HCT116 (cell line): ENCODE measurements around the gene IP6K3. TPM values are rescaled to one million over a fixed set of nuclear protein-coding genes. Genes with fewer than 3 reads are reported as not detected.

Experiments
- ATAC-seq: fragments of 200-7000 bp; cut with Tn5 transposase; 2 replicates; pipeline ENCODE4 v1.9.1; 2020; ENCODE audit warnings: mild to moderate bottlenecking, moderate library complexity
- BruUV-seq: library from RNA; stranded (reverse); fragments of 400-500 nt; replicated peaks from 2 replicates; lab custom pipeline; 2021; lab: Mats Ljungman, UMichigan
- CTCF ChIA-PET: fragments of 300-600 bp; sonication (Branson Sonifier 250); formaldehyde crosslinking; loops from one replicate; lab custom pipeline; 2021; ENCODE audit warnings: antibody characterized with exemption; lab: Charles Lee
- POLR2A ChIA-PET: fragments of 300-600, 350-600 bp; sonication (Branson Sonifier 250); formaldehyde crosslinking; loops from one replicate; lab custom pipeline; 2021; ENCODE audit warnings: antibody characterized with exemption; lab: Charles Lee
- RAD21 ChIA-PET, 2 experiments: fragments of 300-600 bp; sonication (Branson Sonifier 250); formaldehyde crosslinking; loops; one replicate each; lab custom pipeline; 2023; ENCODE audit warnings: low total read pairs in 2 of 2; ENCODE audit not compliant: uncharacterized antibody in 2 of 2, unreplicated experiment in 2 of 2, low non-redundant PET in 1 of 2; lab: Charles Lee
- DNase-seq: peaks from one replicate; pipeline ENCODE4 v3.0.0-alpha.2; 2010; ENCODE audit warnings: low read depth, low spot score
- H2AFZ ChIP-seq: fragments of 200-600 bp; shearing (Covaris generic), sonication (generic); 2 replicates; pipeline ENCODE4 v1.6.1; 2017; ENCODE audit warnings: low read depth, mixed run types, mixed read lengths, antibody characterized with exemption, low read length; ENCODE audit not compliant: poor library complexity, severe bottlenecking
- H3K27ac ChIP-seq: 2 replicates; pipeline ENCODE4 v1.5.1; 2012; ENCODE audit warnings: low read depth, low read length
- H3K27me3 ChIP-seq: fragments of 200-600 bp; sonication (generic); 2 replicates; pipeline ENCODE4 v1.6.1; 2016; ENCODE audit warnings: mixed run types, low read length, mixed read lengths; ENCODE audit not compliant: insufficient read depth
- H3K36me3 ChIP-seq, 2 experiments: fragments of 200-500 bp in 1 of 2; fragments of 200-600 bp in 1 of 2; sonication (Bioruptor generic) in 1 of 2; sonication (generic) in 1 of 2; 2 replicates each; pipeline versions ENCODE4 v1.5.1 to v1.6.1; 2014 to 2016; ENCODE audit warnings: low read length in 2 of 2, inconsistent platforms in 1 of 2, mixed read lengths in 1 of 2, mixed run types in 1 of 2; ENCODE audit not compliant: insufficient read depth in 2 of 2, control insufficient read depth in 1 of 2
- H3K4me1 ChIP-seq, 2 experiments: fragments of 200-600 bp in 1 of 2; sonication (generic) in 1 of 2; 2 replicates each; pipeline versions ENCODE4 v1.5.1 to v1.6.1; 2012 to 2017; ENCODE audit warnings: low read length in 2 of 2, inconsistent platforms in 1 of 2, mild to moderate bottlenecking in 1 of 2, mixed read lengths in 1 of 2, mixed run types in 1 of 2, moderate library complexity in 1 of 2; ENCODE audit not compliant: insufficient read depth in 2 of 2, control insufficient read depth in 1 of 2
- H3K4me2 ChIP-seq: fragments of 200-600 bp; sonication (generic); 2 replicates; pipeline ENCODE4 v1.6.1; 2017; ENCODE audit warnings: mixed run types, low read length, mixed read lengths
- H3K4me3 ChIP-seq, 2 experiments: fragments of 200-600 bp in 1 of 2; sonication (generic) in 1 of 2; replicated peaks in 1 of 2; 2 replicates each; pipeline ENCODE4 v1.5.1; 2011 to 2016; ENCODE audit warnings: low read length in 2 of 2, control low read depth in 1 of 2, low read depth in 1 of 2, mild to moderate bottlenecking in 1 of 2, mixed read lengths in 1 of 2, mixed run types in 1 of 2
- H3K79me2 ChIP-seq: fragments of 200-600 bp; sonication (generic); 2 replicates; pipeline ENCODE4 v1.6.1; 2017; ENCODE audit warnings: mild to moderate bottlenecking, mixed run types, low read length, moderate library complexity, mixed read lengths; ENCODE audit not compliant: insufficient read depth
- H3K9ac ChIP-seq: fragments of 200-600 bp; sonication (generic); 2 replicates; pipeline ENCODE4 v1.6.1; 2016; ENCODE audit warnings: low read length, mixed read lengths
- H3K9me2 ChIP-seq: fragments of 200-600 bp; sonication (generic), shearing (Covaris generic); 2 replicates; pipeline ENCODE4 v1.6.1; 2017; ENCODE audit warnings: mixed run types, mild to moderate bottlenecking, moderate library complexity; ENCODE audit not compliant: insufficient read depth
- H3K9me3 ChIP-seq, 2 experiments: fragments of 200-500 bp in 1 of 2; fragments of 200-600 bp in 1 of 2; sonication (Bioruptor generic) in 1 of 2; sonication (generic) in 1 of 2; 2 replicates each; pipeline ENCODE4 v1.6.1; 2014 to 2017; ENCODE audit warnings: low read length in 2 of 2, mixed read lengths in 2 of 2, inconsistent platforms in 1 of 2, low read depth in 1 of 2, mild to moderate bottlenecking in 1 of 2, mixed run types in 1 of 2, moderate library complexity in 1 of 2; ENCODE audit not compliant: control insufficient read depth in 1 of 2, insufficient read depth in 1 of 2
- H4K20me1 ChIP-seq: fragments of 200-600 bp; sonication (generic), shearing (Covaris generic); 2 replicates; pipeline ENCODE4 v1.6.1; 2017; ENCODE audit warnings: mixed run types, mild to moderate bottlenecking, moderate library complexity; ENCODE audit not compliant: insufficient read depth
- ATF3 ChIP-seq: IDR thresholded peaks from 2 replicates; pipeline ENCODE4 v1.6.1; 2012
- CBX3 ChIP-seq: IDR thresholded peaks from 2 replicates; pipeline ENCODE4 v1.6.1; 2012; ENCODE audit warnings: low read depth
- CEBPB ChIP-seq: IDR thresholded peaks from 2 replicates; pipeline ENCODE4 v1.6.1; 2012; ENCODE audit warnings: low read depth
- EGR1 ChIP-seq: IDR thresholded peaks from 2 replicates; pipeline ENCODE4 v1.6.1; 2012; ENCODE audit warnings: low read depth
- EZH2 ChIP-seq: fragments of 200-600 bp; sonication (generic); IDR thresholded peaks from 2 replicates; pipeline ENCODE4 v1.6.1; 2017; ENCODE audit warnings: antibody characterized with exemption, mixed run types
- EZH2phosphoT487 ChIP-seq: fragments of 200-600 bp; IDR thresholded peaks from 2 replicates; pipeline ENCODE4 v1.6.1; 2018; ENCODE audit warnings: antibody characterized with exemption, borderline replicate concordance
- FOSL1 ChIP-seq: IDR thresholded peaks from 2 replicates; pipeline ENCODE4 v1.6.1; 2012; ENCODE audit warnings: low read depth
- JUND ChIP-seq: IDR thresholded peaks from 2 replicates; pipeline ENCODE4 v1.6.1; 2012
- MAX ChIP-seq: IDR thresholded peaks from 2 replicates; pipeline ENCODE4 v1.6.1; 2012
- POLR2A ChIP-seq: IDR thresholded peaks from 2 replicates; pipeline ENCODE4 v1.7.0; 2011; ENCODE audit warnings: borderline replicate concordance; ENCODE audit not compliant: insufficient read depth, insufficient read length; ENCODE audit errors: extremely low read depth
- POLR2AphosphoS5 ChIP-seq: IDR thresholded peaks from 2 replicates; pipeline ENCODE4 v1.6.1; 2011; ENCODE audit warnings: mild to moderate bottlenecking, low read depth, low read length, moderate library complexity
- RAD21 ChIP-seq: IDR thresholded peaks from 2 replicates; pipeline ENCODE4 v1.6.1; 2012; ENCODE audit warnings: low read depth, mild to moderate bottlenecking
- REST ChIP-seq: IDR thresholded peaks from 2 replicates; pipeline ENCODE4 v1.6.1; 2012; ENCODE audit warnings: low read depth
- SIN3A ChIP-seq: IDR thresholded peaks from 2 replicates; pipeline ENCODE4 v1.6.1; 2012; ENCODE audit warnings: low read depth
- SP1 ChIP-seq: IDR thresholded peaks from 2 replicates; pipeline ENCODE4 v1.6.1; 2012; ENCODE audit warnings: low read depth
- SRF ChIP-seq: IDR thresholded peaks from 2 replicates; pipeline ENCODE4 v1.6.1; 2012; ENCODE audit warnings: low read depth
- TCF7L2 ChIP-seq: IDR thresholded peaks from 2 replicates; pipeline ENCODE4 v1.7.0; 2011; ENCODE audit warnings: borderline replicate concordance, inconsistent platforms; ENCODE audit not compliant: insufficient read depth, insufficient read length; ENCODE audit errors: extremely low read depth
- YY1 ChIP-seq: IDR thresholded peaks from 2 replicates; pipeline ENCODE4 v1.6.1; 2011; ENCODE audit warnings: low read length, low read depth, moderate library complexity, mild to moderate bottlenecking; ENCODE audit not compliant: insufficient replicate concordance; ENCODE audit errors: extremely low read depth
- intact Hi-C: fragments of 100-400 bp; cut with micrococcal nuclease; formaldehyde crosslinking; loops from 2 replicates; pipeline ENCODE4 v1.10.0; 2022
- total RNA-seq: library from RNA; stranded (reverse); gene quantifications from one replicate; pipeline ENCODE4 v1.2.1, GENCODE V29; 2021; ENCODE audit not compliant: unreplicated experiment
- TF ChIP-seq, protein P1 (sequence below): IDR thresholded peaks from 2 replicates; pipeline ENCODE4 v1.6.1; 2011; ENCODE audit warnings: mild to moderate bottlenecking, low read length, moderate library complexity; ENCODE audit not compliant: insufficient replicate concordance; ENCODE audit errors: extremely low read depth

IP6K3 gene
- total RNA-seq, 1 experiment from 2014 or later: not detected

- H3K27ac ChIP-seq: no peak overlapping the region
- ChIA-PET POLR2A (no interaction called here), RAD21 (no interaction called here), CTCF (no interaction called here)
- no peak overlapping the region for H3K4me3 ChIP-seq
- no peaks in the 10 kb centered on the region for H3K9me3 ChIP-seq
- no peak for DNase-seq
- no peaks in the 10 kb centered on the region for H3K9me2 ChIP-seq
- no peaks in the 10 kb centered on the region for H3K27me3 ChIP-seq
- TF ChIP-seq ATF3: no peak
- TF ChIP-seq, protein P1, sequence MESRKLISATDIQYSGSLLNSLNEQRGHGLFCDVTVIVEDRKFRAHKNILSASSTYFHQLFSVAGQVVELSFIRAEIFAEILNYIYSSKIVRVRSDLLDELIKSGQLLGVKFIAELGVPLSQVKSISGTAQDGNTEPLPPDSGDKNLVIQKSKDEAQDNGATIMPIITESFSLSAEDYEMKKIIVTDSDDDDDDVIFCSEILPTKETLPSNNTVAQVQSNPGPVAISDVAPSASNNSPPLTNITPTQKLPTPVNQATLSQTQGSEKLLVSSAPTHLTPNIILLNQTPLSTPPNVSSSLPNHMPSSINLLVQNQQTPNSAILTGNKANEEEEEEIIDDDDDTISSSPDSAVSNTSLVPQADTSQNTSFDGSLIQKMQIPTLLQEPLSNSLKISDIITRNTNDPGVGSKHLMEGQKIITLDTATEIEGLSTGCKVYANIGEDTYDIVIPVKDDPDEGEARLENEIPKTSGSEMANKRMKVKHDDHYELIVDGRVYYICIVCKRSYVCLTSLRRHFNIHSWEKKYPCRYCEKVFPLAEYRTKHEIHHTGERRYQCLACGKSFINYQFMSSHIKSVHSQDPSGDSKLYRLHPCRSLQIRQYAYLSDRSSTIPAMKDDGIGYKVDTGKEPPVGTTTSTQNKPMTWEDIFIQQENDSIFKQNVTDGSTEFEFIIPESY: no peak
- TF ChIP-seq SRF: no peak
- TF ChIP-seq CBX3: no peak
- no peak for TF ChIP-seq MAX
- no peak for TF ChIP-seq EGR1
- no peak for TF ChIP-seq SP1
- TF ChIP-seq POLR2A: no peak
- TF ChIP-seq SIN3A: no peak
- TF ChIP-seq EZH2: no peak
- TF ChIP-seq CEBPB: no peak
- no peak for TF ChIP-seq RAD21
- TF ChIP-seq FOSL1: no peak
- no peak for TF ChIP-seq TCF7L2
- TF ChIP-seq EZH2phosphoT487: no peak
- no peak for TF ChIP-seq JUND
- no peak for TF ChIP-seq REST
- TF ChIP-seq POLR2AphosphoS5: no peak
- TF ChIP-seq YY1: no peak
- no peak overlapping the region for H3K4me2 ChIP-seq
- H3K36me3 ChIP-seq: no peaks in the 10 kb centered on the region
- H2AFZ ChIP-seq: no peak overlapping the region
- intact Hi-C loops: no loop called here
- no peak for ATAC-seq
- no peaks in the 10 kb centered on the region for H4K20me1 ChIP-seq
- H3K4me1 ChIP-seq: peaks cover 0 to 10% of the 10 kb centered on the region in 2 experiments; a peak in 2 of 4 replicates
- no peak overlapping the region for H3K9ac ChIP-seq
- no peaks in the 10 kb centered on the region for H3K79me2 ChIP-seq
- no TSS peak for BruUV-seq
Observed at GRCh38 chr6:33731035-33731434, 15.7 kb downstream of the IP6K3 start.
